AG10803 (cell line): ENCODE measurements around the gene CIAO3.

ENCODE experiments used
- DNase-seq: peaks from one replicate; pipeline ENCODE4 v3.0.0; 2010; ENCODE audit warnings: low read depth
- H3K4me3 ChIP-seq: 2 replicates; pipeline ENCODE4 v1.5.1; 2011; ENCODE audit warnings: mild to moderate bottlenecking, low read length, control low read depth
- TF ChIP-seq, protein P1 (sequence below): conservative IDR thresholded peaks from 2 replicates; pipeline ENCODE4 v1.5.1; 2011; ENCODE audit warnings: mild to moderate bottlenecking, low read length, control low read depth, inconsistent platforms

Gene CIAO3

DNA sequence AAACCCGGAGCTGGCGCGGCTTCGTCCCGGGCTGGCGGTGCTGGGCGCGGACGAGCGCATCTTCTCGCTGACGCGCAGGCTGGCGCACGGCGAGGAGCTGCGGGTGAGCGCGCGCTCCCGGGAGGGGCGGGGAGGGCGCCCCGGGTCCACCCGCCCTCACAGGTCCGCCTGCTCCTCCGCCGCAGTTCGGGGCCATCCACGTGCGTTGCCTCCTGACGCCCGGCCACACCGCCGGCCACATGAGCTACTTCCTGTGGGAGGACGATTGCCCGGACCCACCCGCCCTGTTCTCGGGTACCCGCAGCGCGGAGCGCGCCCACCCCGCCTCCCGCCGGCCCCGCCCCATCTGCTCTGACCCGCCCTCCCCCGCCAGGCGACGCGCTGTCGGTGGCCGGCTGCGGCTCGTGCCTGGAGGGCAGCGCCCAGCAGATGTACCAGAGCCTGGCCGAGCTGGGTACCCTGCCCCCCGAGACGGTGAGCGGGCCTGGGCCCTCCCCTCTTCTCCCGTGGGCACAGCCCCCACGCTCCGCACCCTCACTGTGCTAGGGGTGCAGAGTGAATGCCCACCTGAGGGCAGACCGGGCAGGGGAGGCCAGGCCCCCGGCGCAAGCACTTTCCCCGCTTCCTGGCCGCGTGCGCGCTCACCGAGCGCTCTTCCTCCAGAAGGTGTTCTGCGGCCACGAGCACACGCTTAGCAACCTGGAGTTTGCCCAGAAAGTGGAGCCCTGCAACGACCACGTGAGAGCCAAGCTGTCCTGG lies 12.5 kb downstream of the CIAO3 start:
- peak overlapping the region; percentile 67 for H3K4me3 ChIP-seq
- DNase-seq: peak; percentile 72
- TF ChIP-seq, protein P1, sequence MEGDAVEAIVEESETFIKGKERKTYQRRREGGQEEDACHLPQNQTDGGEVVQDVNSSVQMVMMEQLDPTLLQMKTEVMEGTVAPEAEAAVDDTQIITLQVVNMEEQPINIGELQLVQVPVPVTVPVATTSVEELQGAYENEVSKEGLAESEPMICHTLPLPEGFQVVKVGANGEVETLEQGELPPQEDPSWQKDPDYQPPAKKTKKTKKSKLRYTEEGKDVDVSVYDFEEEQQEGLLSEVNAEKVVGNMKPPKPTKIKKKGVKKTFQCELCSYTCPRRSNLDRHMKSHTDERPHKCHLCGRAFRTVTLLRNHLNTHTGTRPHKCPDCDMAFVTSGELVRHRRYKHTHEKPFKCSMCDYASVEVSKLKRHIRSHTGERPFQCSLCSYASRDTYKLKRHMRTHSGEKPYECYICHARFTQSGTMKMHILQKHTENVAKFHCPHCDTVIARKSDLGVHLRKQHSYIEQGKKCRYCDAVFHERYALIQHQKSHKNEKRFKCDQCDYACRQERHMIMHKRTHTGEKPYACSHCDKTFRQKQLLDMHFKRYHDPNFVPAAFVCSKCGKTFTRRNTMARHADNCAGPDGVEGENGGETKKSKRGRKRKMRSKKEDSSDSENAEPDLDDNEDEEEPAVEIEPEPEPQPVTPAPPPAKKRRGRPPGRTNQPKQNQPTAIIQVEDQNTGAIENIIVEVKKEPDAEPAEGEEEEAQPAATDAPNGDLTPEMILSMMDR: no peak

DNA sequence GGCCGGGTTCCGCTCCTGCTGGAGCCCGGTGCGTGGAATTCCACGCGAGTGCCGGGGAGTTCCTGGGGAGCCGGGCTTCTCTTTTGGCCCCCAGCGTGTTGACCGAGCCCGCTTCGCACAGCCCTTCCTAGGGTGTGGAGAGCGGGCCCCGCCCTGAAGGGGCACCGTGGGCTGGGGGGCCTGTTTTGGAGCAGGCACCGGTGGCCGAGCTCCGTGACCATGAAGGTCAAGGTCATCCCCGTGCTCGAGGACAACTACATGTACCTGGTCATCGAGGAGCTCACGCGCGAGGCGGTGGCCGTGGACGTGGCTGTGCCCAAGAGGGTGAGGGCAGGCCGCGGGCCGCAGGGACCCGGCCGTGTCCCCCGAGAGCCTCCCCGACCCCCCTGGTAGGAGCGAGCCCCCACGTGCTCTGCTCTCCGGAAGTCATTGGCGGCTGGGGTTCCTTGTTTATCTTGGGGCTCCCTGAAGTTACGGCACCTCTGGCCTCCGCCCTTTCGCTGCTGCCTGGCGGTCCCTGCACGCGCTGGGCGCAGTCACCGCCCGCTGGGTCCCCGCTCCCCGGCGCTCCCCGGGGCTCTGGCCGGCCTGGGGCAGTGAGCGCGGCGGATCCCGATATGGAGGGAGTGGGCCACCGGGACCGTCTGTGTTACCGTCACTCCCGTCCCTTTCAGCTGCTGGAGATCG lies 13.4 kb downstream of the CIAO3 start:
- peak overlapping the region; percentile 67 for H3K4me3 ChIP-seq
- TF ChIP-seq, protein P1: no peak
- no peak for DNase-seq

DNA sequence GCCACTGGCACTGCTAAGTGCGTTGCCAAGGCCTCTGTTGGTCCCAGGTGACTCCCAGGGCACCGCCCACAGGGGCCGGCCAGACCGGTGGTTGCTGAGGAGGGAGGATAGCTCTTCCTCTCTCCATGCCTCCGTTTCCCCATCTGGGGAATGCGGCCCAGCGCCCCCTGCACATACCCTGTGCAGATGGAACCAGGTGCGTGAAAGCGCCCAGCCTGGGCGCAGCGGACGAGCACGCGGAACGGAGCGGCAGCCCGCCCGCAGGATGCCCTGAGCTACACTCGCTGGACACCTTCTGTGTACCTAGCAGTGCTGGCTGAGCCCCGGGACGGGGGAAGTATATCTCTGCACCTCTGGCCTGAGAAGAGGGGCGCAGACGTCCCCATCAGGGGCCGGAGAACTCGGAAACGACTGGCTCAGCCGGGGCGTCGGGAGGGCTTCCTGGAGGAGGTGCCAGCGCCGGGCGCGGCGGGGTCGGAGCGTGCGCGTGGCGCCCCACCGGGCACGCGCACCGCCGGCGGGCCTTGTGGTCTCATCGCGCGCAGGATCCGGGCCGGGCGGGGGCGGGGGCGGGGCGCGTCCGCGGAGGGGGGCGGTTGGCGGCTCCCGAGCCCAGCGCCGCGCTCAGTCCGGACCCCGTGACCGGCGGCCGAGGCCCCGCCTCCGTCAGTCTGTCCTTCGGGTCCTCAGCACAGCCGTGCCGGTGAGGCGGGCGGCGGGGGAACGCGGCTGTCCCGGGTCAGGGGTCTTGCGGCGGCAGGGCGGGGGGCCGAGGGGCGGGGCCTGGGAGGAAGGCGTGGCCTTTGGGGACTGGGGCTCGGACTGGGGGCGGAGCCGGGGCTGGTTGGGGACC lies 14.1 kb downstream of the CIAO3 start, which contains the start of the genes CCDC78 and HAGHL:
Gene CCDC78, minus strand, starts transcription at position 6 of the 853 bp plus-strand sequence. CDS start 76 bp downstream, outside the sequence.
Gene HAGHL, plus strand, starts transcription at position 669 of the 853 bp plus-strand sequence. CDS start 404 bp downstream, outside the sequence.
- DNase-seq: peak; percentile 20
- peak within 1 kb of the TSS; percentile 67 for H3K4me3 ChIP-seq
- TF ChIP-seq, protein P1: no peak

DNA sequence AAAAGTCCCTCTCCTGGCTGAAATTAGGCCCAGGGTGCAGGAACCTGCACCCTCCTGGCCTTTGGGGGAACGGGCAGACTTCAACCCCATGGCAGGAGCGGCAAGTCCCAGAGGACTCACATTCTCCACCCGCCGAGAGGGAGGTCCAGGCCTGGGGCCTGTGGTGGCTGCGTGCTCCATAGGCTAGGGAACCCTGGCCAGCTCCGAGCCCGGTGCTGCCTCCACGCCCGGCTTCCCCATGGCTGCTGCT lies 14.7 kb downstream of the CIAO3 start:
- H3K4me3 ChIP-seq: no peak overlapping the region
- DNase-seq: no peak
- TF ChIP-seq, protein P1: no peak

DNA sequence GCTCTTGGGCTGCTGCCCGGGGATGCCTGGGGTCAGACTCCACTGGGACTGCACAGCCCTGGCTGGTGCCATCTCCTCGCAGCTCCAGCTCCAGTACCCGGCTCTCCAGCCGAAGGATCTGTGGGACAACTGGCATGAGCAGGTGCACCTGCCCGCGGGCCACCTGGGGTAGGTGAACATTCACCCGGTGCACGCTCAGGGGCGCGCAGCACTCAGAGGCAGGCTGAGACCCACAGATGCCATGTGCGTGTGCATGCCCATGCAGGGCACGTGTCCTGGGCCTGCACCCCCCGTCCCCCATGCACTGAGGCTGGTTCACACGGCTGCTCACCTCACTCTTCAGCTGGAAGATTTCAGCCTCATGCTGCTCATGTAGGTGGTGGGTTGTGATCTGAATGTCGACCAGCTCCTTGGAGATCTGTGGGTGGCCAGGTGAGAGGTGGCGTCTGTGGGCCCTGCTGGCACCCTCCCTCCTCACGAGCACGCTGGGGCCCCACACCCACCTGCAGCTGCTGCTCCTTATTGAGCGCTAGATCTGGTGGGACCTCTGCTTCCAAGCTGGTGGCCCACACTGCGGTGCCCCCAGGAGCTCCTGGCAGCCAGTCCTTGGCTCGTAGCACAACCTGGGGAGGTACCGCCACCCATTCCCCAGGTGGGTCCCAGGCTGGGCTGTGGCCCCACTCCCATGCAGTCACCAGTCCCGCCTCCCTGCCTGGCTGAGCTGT lies 15.2 kb downstream of the CIAO3 start:
- no peak overlapping the region for H3K4me3 ChIP-seq
- TF ChIP-seq, protein P1: no peak
- DNase-seq: no peak

DNA sequence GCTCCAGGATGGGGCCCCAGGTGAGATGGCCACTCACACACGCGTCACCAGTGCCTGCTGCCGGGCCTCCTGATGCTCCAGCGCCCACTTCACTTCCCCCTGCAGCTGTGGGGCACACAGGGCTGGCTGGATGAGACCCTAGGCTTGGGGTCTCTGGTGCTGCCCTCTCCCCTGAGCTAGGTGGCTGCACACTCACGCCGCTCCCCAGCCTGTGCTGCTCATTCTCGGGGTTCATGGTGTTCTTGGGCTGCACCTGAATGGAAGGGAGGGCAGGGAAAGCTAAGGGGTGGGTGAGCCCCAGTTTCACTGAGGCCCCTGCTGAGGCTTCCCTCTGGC lies 15.8 kb downstream of the CIAO3 start:
- no peak for DNase-seq
- TF ChIP-seq, protein P1: no peak
- H3K4me3 ChIP-seq: no peak overlapping the region
